Adrenal gland (tissue), 5 donors: ENCODE results near the gene DCLK2.

ENCODE experiments used
- CTCF ChIP-seq, 6 experiments: fragments of 450-650 bp in 4 of 6; fragments of 200-600 bp in 2 of 6; sonication (generic) in 1 of 6; IDR thresholded peaks; 1 replicate in 5 of 6; 2 replicates in 1 of 6; pipeline versions ENCODE4 v1.5.1 to v1.8.0; 2016 to 2021; ENCODE audit warnings: antibody characterized with exemption in 6 of 6, mild to moderate bottlenecking in 2 of 6, moderate library complexity in 1 of 6
- POLR2A ChIP-seq, 2 donors: fragments of 450-650 bp; IDR thresholded peaks; one replicate each; pipeline ENCODE4 v1.6.1; 2017; ENCODE audit warnings: antibody characterized with exemption in 2 of 2, mild to moderate bottlenecking in 2 of 2, moderate library complexity in 1 of 2
- donor health status: DM: no; HTN: no; CAD: no.

- TF ChIP-seq CTCF (IDR thresholded peaks at IDR 0.05) (no peak), POLR2A (IDR thresholded peaks at IDR 0.05) (no peak)
These were observed 172.9 kb downstream of the DCLK2 start for GRCh38 chr4:150250998-150251651.
